SU-DHL-6 (cell line): ENCODE data around the gene ORMDL3.

Experiments
- EZH2phosphoT487 ChIP-seq: fragments of 200-600 bp; sonication (generic), shearing (Covaris generic); conservative IDR thresholded peaks from 2 replicates; pipeline ENCODE4 v1.6.1; 2018; ENCODE audit warnings: mild to moderate bottlenecking, antibody characterized with exemption, low read length, moderate library complexity, mixed read lengths
- TF ChIP-seq, protein P1 (sequence below): fragments of 200-600 bp; sonication (generic); IDR thresholded peaks from one replicate; pipeline ENCODE4 v1.5.1; 2017; ENCODE audit warnings: antibody characterized with exemption, mild to moderate bottlenecking, low read length, moderate library complexity; ENCODE audit not compliant: insufficient read depth, poor library complexity, severe bottlenecking

DNA sequence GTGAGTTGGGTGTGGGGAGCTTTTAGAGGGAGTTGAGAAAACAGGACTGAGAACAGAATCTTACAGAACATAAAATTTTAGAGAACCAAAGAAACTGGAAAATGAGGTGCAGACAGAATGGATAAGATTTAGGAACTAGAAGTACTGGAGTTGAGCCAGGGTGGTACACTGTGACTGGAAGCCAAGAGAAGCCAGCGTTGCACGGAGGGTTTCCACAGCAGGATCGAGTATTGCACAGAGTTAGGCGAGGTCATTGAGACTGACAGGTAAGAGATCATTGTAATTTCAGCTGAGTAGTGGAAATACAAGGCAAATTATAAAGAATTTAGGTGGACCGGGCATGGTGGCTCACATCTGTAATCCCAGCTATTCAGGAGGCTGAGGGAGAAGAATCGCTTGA is 42.0 kb upstream of the ORMDL3 start:
- TF ChIP-seq, protein P1, sequence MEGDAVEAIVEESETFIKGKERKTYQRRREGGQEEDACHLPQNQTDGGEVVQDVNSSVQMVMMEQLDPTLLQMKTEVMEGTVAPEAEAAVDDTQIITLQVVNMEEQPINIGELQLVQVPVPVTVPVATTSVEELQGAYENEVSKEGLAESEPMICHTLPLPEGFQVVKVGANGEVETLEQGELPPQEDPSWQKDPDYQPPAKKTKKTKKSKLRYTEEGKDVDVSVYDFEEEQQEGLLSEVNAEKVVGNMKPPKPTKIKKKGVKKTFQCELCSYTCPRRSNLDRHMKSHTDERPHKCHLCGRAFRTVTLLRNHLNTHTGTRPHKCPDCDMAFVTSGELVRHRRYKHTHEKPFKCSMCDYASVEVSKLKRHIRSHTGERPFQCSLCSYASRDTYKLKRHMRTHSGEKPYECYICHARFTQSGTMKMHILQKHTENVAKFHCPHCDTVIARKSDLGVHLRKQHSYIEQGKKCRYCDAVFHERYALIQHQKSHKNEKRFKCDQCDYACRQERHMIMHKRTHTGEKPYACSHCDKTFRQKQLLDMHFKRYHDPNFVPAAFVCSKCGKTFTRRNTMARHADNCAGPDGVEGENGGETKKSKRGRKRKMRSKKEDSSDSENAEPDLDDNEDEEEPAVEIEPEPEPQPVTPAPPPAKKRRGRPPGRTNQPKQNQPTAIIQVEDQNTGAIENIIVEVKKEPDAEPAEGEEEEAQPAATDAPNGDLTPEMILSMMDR = no peak
- no peak for TF ChIP-seq EZH2phosphoT487
